HG03520 (cell line): ENCODE measurements around the gene LYRM9.
"Not testable (repeated sequence)": the region's sequence is repeated elsewhere in the genome, so short reads cannot be mapped to it uniquely, and the experiment has no call there.

ENCODE experiments used
- ATAC-seq: cut with Tn5 transposase; IDR thresholded peaks from one replicate; pipeline ENCODE4 v1.9.1; 2021; ENCODE audit warnings: mild to moderate bottlenecking, moderate library complexity; ENCODE audit not compliant: unreplicated experiment

LYRM9 gene

DNA sequence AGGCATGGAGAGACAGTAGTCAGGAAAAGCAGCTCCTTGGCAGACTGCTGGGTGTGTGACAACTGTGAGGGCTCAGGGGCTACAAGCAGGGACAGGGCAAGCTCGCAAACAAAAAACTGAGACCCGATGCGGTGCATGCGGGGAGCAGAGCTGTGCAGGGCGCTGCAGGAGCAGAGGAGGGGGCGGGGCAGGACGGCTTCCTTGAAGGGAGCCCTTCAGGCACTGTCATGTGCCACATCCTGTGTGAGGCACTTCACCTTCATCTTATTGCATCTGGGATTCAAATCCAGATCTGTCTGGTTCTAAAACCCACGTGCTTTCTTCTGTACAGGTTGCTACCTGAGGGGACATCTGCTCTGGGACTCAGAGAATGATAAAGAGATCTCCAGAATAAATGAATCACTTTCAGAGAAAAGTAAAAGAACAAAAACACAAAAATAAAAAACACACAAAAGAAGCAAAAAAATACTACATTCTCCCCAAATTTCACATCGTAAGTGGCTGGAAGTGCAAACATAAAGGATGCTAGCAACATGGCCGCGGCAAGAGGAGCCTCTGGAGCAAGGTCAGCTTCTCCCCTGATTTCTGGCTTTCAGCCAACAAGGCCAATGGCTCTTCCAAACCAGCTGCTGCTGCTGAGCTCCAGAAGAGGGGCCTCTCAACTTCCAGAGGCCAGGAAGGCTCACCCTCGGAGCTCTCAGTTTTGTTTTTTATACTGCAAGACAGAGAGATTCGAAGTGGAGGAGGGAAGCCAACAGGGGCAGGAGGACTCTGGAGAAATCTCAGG lies 14.2 kb downstream of the LYRM9 start:
- no peak for ATAC-seq

DNA sequence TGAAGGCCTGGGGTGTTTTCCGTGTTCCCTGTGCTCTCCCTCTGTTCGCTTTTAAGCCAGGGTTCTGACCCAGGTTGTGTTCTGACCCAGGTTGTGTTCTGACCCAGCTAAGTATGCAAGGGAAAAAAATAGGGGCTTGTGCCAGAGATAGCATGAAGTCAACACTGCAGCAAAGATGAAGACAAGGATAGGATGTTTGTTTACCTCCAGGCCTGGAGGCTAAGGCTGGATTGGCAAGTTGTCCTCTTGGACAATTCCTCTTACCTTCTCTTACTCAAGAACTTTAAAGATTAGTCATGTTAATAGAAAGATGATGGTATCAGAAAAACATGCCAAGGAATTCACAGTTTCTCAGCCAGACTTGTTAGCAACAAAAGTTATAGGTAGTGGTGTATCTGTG lies 19.4 kb downstream of the LYRM9 start:
- ATAC-seq, result no peak

DNA sequence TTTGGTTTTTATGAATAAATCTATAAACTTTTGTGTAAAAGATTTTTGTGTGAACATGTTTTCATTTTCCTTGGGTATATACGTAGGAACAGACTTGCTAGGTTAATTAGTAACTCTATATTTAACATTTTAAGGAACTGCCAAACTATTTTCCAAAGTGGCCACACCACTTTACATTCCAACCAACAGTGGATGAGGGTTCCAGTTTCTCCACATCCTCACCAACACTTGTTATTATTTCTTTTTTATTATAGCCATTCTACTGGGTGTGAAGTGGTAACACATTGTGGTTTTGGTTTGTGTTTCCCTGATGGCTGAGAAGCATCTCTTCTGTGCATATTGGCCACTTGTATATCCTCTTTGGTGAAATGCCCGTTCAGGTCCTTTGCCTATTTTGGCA lies 20.0 kb downstream of the LYRM9 start:
- ATAC-seq, result no peak

DNA sequence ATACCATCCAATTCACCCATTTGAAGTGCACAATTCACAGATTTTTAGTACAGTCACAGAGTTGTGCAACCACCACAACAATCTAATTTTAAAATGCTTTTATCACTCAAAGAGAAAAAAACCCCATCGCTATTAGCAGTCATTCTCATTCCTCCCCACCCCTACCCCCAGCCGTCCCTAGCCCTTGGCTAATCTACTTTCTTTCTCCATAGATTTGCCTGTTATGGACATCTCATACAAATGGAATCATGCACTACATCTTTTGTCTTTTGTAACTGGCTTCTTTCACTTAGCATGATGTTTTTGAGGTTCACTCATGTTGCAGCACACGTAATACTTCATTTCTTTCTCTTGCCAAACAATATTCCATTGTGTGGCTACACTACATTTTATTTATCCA lies 20.4 kb downstream of the LYRM9 start:
- no peak for ATAC-seq

DNA sequence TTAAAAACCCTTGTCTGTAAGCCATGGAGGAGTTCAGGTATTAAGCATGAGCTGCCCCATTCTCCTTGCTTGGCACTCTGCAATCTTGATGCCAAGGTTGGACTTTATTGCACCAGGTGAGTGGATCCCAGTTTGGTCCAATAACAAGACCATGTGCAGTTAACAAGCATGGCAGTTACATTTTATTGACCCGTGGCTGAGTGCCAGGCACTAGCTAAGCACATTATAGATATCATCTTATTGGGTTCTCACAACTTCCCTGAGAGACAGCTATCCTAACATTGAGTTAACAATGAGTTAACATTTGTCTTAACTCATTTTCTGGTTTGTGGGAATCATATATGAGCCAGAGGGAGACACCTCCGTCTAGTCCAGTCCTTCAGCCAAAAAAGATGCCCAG lies 21.8 kb downstream of the LYRM9 start:
- no peak for ATAC-seq

DNA sequence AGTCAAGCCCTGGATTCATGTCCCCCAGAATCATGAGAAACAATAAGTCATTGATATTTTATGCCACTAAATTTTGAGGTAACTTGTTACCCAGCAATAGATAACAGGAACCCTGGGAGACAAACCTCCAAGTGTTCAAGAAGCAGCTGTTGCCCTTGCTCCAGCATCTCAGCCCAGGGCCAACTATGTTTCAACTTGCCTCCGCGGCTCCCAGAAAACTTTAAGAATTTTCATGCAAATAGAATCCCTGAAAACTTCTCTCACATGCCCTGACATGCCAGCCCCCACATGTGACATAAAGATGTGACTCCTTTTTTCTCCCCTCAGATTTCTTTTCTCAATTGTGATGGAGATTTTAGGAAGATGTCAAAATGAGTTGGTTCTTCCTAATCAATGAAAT lies 22.8 kb downstream of the LYRM9 start:
- ATAC-seq, result no peak

DNA sequence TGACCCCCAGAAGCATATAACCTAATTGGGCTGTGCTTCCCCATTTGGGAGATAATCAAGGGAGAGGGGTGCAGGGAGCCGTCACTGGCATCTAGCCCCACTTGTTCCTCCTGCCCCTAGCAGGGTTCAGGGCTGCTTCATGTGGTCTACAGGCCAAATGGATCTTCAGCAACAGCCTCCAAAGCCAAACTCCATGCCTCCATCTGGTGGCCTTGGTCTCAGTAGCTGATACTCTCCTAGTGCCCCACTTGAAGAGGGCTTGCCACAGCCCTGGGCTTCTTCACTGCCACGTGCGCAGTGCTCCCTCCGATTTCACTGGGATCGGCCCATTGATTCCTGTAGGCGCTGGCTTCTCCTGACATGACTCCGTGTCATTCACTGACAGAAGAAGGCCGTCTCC lies 24.6 kb downstream of the LYRM9 start:
- ATAC-seq, result no peak

DNA sequence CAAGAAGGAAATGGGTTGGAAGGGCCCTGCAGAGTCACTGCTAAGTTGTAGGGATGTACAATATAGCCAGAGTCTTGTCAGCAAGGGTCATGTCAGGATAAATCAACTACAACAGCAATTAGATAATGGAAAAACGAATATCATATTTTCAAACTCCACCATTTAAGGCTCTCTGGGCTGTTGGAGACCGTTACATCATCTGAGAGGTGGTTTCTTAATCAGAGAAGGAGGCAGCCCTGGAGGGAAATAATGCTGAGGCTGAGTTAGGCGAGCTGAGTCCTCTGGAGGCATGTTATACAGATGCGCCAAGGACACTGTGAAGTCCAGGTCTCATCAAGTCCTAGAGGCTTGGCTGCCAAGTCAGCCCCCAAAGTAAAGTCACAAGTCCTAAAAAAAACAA lies 30.3 kb downstream of the LYRM9 start:
- ATAC-seq, result no peak

DNA sequence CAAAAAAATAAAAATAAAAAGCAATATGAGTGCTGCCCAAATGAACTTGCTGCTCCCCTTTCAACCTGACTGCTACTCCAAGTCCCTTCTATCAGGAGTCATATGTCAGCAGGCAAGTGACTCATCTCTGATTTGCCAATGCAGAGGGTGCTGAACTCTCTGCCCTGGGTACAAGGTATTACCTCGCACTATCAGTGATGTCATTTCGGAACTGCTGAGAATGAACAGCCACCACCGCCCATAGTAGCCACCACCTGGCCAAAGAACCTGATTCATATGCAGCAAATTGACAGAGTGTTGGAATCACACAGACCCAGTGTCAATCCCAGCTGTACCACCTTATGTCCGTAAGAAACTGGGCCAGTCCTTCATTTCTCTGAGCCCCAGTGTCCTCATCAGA lies 31.2 kb downstream of the LYRM9 start:
- no peak for ATAC-seq

DNA sequence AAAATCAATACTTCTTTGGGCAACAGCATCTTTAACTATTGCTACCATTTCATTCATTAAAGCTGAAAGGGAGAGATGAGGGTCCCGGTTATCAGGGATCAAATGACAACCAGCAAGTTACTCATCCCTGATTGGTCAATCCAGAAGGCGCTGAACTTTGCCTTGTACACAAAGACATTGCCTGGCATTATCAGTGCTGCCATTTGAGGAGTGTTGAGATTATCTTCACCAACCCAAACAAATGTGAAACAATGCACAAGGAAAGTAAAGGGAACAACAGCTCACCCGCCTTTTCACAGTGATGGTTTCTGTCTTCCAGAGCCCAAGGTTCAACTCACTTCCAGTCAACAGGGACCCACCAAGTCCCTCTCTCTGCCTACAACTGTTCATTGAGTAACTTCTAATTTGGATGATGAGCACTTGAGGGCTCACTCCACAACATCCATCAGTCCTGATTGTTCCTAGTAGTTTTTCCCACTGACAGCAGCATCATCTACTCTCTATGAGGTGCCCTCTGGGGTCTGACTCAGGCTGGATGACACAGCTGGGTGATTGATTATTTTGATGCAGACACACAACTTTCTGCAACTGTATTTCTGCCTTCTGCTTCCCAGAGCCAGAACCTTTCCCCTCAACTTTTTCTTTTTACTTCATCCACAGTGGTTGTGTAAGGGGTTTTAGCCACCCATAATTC lies 32.0 kb downstream of the LYRM9 start:
- ATAC-seq, result no peak

DNA sequence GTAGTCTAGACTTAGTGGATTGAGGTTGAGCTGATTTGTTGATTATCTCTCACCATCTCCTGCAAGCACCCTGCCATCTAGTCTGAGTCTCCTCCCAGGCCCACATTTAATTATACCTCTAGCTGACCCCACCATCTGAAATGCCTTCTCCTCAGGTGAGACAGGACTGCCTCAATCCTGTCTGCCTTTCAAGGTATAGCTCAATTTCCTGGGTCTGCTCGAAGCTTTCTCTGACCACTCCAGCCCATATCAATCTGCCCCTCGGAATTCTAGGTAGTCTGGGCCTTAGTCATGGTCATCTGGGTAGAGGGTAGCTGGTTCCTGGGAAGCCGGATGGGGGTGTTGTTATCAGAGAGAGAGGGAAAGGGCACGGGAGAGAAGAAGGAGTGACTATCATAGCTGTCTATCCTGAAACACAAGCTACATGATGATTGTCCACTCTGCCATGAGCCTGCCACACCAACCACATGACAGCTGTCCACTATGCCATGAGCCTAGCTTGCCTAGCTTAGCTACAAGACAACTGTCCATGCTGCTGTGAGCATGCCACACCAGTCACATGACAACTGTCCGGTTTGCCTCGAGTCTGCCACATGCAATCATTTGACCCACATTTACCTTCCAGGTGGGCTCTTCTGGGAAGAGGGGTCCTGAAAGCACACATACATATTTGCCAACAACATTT lies 34.4 kb downstream of the LYRM9 start:
- ATAC-seq, result no peak

DNA sequence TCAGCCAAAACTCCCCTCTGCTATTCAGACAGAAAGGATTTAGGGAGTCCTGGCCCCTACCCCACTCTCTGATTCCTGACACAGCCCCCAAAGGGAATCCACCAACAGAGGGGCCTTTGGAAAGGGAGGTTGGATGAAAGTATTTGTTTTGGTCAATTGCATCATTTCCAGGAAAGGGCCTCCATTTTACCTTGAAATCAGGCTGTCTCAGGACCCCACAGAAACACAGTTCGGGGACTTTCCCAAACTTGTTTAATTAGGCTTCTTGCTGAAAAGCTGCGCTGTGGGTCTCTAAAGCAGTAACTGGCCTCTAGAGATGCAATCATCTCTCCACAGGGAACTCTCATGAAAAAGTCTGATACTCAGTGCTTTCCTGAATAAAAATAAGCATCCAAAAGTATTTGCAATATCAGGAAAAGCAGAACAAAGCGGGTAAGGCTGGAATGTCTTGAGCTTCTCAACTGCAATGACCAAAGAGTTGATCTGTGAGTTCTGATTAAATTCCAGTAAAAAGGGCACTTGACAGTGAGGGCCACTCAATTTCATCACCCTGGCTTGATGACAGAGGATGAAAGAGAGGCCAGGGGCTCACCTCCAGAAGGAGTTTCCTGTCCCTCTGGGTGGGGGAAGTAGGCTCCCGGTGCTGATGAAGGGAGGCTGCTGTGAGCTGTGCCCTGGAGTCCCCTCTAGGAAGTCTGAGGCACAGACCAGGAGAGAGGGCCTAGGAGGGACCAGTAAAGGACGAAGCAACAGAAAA lies 36.3 kb downstream of the LYRM9 start:
- no peak for ATAC-seq

DNA sequence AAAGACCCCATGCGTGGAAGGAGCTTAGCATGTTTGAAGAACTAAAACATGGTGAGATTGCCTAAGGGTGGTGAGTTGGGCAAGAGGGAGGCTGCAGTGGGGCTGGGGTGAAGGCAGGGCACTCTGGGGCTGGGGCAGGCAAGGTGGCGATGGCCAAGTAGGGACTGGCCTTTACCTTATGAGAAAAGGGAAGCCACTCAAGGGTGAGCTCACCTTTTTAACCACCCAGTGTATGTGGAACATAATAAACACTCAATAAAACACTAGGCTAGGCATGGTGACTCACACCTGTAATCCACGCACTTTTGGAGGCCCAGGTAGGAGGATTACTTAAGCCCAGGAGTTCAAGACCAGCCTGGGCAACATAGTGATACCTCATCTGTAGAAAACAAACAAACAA lies 37.7 kb downstream of the LYRM9 start:
- ATAC-seq, result no peak

DNA sequence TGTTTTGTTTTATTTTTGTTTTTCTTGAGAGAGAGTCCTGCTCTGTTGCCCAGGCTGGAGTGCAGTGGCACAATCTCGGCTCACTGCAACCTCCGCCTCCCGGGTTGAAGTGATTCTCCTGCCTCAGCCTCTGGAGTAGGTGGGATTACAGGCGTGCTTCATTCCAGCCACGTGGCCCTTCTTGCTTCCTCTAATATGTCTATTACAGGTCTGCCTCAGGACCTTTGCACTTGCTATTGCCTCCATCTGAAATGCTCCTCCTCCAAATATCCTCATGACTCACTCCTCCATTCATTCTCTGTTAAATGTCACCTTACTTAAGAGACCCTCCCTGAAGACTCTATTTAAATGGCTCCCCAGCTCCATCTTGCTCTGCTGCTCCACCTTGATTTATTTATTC lies 39.0 kb downstream of the LYRM9 start:
- no peak for ATAC-seq

DNA sequence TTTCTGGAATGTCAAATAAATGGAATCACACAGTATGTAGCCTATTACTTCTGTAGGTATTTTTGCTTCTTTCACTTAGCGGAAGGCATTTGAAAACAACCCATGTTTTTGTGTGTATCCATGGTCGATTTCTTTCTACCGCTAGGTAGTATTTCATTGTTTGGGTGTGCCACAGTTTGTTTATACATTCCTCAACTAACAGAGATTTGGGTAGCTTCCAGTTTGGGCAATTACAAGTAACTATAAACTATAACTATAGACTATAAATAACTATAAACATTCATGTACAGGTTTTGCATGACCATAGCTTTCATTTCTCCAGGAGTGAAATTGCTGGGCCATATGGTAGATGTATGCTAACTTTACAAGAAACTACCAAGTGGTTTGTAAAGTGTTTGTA lies 40.1 kb downstream of the LYRM9 start:
- no peak for ATAC-seq

DNA sequence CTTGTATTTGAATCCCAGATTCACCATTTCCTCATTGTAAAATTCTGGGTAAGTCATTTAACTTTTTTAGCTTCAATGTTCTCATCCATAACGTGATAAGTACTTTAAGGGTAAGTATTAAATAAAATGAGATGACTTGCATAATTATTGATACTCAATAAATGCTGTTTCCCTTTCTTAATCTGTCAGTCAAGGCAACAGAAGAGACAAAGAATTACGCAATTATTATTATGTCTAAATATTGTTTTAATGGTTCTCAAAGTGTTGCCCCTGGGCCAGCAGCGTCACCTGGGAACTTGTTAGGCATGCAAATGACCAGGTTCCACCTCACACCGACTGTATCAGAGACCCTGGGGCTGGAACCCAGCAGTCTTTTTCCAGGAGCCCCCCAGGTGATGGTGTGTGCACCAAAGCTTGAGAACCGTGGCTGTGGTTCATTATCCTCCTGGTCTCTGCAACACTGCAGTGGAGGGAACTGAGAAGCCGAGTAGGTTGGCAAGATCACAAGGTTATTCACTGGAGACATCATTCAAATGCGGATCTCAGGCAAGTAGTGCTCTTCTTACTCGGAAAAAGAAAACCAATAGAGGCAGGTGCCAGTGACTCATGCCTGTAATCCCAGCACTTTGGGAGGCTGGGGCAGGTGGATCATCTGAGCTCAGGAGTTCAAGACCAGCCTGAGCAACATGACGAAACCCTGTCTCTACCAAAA lies 43.5 kb downstream of the LYRM9 start:
- no peak for ATAC-seq

DNA sequence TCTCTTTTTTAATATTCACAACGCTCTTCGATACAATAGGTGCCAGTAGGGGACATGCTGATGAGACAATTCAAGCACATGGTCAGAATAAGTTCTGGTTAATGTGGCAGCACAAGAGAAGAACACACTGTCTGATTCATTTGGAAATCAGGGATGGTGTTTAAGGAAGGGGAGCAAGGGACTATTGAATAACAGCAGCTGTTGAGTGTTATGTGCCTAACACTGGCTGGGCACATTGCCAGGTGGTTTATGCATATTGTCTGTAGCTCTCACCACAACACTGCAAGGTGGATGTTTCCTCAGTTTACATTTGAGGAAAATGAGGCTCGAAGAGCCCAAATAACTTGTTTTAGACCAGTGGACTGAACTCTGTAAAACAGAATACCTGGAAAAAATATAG lies 44.2 kb downstream of the LYRM9 start:
- ATAC-seq, result no peak

DNA sequence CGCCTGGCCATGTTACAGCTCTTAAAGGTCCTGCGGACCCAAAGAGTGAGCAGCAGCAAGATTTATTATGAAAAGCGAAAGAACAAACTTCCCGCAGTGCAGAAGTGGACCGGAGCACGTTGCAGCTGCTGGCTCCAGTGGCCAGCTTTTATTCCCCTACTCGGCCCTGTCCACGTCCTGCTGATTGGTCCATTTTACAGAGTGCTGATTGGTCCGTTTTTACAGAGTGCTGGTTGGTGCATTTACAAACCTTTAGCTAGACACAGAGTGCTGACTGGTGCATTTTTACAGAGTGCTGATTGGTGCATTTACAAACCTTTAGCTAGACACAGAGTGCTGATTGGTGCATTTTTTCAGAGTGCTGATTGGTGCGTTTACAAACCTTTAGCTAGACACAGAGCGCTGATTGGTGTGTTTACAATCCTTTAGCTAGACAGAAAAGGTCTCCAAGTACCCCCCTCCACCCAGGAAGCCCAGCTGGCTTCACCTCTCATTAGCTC lies 46.3 kb downstream of the LYRM9 start:
- ATAC-seq, result not testable (repeated sequence)

DNA sequence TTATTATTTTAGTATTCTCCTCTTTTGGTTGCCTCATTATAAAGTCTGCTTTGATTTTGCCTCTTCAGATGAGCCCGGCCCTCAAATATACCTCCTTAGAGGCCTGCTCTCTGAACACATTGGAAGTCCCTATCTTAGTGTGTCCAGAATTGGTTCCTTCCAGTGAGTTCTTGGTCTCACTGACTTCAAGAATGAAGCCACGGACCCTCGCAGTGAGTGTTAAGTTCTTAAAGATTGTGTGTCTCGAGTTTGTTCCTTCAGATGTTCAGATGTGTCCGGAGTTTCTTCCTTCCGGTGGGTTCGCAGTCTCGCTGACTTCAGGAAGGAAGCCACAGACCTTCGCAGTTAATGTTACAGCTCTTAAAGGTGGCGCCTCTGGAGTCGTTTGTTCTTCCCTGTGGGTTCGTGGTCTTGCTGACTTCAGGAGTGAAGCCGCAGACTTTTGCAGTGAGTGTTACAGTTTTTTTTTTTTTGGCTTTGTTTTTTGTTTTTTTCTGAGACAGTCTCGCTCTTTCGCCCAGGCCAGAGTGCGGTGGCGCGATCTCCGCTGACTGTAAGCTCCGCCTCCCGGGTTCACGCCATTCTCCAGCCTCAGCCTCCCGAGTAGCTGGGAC lies 47.0 kb downstream of the LYRM9 start:
- ATAC-seq, result no peak
